ENCODE data around the gene IRF4. TPM values are rescaled to one million over a fixed set of nuclear protein-coding genes. Genes with fewer than 3 reads are reported as not detected.

The IRF4 gene
- total RNA-seq, 1 experiment from 2014 or later = 0.76 TPM

DNA sequence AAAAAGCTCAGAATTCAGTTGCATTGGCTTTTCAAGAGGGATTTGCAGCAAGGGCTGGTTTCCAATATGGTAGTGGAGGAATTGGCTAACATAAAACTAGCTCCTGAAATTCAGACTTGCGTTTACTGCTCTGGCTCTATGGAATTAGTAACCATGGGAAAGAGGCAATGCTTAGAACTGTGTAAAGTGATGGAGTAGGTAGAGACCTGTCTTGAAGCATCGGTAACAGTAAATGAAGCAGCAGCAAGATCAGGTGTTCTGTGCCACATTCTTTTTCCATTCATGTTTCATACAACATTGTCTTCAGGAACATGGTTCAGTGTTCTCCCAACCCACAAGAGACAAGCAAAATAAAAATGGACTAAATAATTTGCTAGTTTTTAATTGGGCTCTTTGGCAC, 6.5 kb downstream of the IRF4 start:
- Histone ChIP-seq H3K27me3 (replicated peaks) (peaks cover 63% of the 10 kb centered on the region), H3K4me1 (replicated peaks) (peaks cover 6% of the 10 kb centered on the region), H3K4me3 (no peak overlapping the region), H3K27ac (no peak overlapping the region), H3K36me3 (no peaks in the 10 kb centered on the region), H3K9me3 (replicated peaks) (0 out of 2 replicates have a peak, but pooled peaks cover 2% of the 10 kb centered on the region)
- DNase-seq (ENCODE audit: low read depth in 1 of 2, low spot score in 2 of 2) = no peak

DNA sequence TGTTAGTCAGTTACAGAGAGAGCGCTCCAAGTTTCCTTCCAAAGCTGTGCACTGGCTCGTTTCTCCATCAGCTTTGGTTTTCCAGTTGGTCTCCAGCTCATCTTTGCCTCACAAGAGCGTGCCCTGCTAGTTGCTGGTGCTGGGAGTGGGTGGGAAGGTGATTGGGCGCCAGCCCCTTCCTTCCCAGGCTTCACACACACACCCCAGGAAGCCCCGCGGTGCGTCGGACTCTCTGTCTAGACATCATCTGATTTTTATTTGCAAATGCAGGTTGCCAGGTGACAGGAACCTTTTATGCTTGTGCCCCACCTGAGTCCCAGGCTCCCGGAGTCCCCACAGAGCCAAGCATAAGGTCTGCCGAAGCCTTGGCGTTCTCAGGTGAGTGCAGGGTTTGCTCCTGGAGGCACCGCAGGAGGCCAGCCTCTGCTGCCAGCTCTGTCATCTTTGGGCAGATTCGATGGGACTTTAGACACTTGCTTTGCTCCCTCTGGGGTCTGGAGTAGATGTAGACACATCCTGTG, 7.1 kb downstream of the IRF4 start:
- H3K36me3 ChIP-seq = no peaks in the 10 kb centered on the region
- H3K27ac ChIP-seq = no peak overlapping the region
- peaks cover 57% of the 10 kb centered on the region for H3K27me3 ChIP-seq (replicated peaks)
- no peak for DNase-seq (ENCODE audit: low read depth in 1 of 2, low spot score in 2 of 2)
- peaks cover under 1% of the 10 kb centered on the region for H3K4me1 ChIP-seq (replicated peaks)
- H3K4me3 ChIP-seq = no peak overlapping the region
- H3K9me3 ChIP-seq (replicated peaks) = 0 out of 2 replicates have a peak, but pooled peaks cover 2% of the 10 kb centered on the region

DNA sequence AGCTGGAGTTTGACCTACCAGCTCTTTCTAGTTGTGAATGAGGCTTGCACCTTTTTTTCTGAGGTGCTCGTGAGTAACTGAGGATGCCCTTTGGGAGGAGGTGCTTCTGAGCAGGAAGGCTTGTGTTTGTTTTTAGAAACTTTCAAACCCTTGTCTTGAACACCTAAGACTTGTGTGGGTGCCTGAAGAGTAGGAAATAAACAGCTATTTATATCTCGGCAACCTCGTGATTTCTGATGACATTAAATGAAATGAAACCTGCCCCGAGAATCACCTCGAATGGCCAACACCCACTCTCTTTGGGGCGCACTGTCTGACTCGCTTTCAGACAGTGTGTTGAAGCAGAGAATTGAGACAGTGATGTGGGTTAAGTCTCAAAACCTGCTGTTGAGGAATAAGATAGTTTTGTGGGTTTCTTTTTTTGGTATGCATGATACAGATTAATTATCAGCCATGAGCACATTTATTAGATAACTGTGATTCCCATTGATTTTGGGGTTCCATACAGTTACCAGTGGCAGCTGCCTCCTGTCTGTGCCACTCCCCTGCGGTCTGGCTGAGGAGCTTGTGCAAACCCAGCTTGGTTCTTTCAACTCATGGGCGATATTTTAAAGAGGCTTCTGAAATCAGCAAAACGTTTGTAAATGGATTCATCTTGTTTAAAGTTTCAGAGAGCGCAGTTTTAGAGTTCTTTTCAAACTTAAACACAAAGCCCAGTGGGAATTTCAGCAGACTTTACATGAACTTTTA, 8.4 kb downstream of the IRF4 start:
- no peaks in the 10 kb centered on the region for H3K4me1 ChIP-seq (replicated peaks)
- 0 out of 2 replicates have a peak, but pooled peaks cover 2% of the 10 kb centered on the region for H3K9me3 ChIP-seq (replicated peaks)
- H3K27me3 ChIP-seq (replicated peaks) = peaks cover 44% of the 10 kb centered on the region

DNA sequence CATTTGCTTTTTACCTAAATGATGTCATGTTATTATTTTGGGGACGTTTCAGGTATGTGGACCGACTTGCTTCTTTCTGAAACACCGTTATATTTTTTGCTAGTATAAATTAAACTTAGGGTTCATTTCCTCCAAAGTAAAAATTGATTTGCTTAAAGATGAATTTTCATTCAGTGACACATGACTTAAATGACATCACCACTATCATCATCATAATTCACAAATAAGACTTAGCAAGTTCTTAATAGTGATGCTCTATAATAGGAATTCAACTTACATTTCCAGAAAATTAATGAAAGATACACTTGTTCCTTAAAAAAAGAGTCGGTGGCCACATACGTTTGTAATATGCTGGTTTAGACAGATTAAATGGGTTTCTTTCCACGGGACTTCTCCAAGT, 9.3 kb downstream of the IRF4 start:
- Histone ChIP-seq H3K27me3 (replicated peaks) (peaks cover 36% of the 10 kb centered on the region), H3K4me1 (replicated peaks) (no peaks in the 10 kb centered on the region), H3K36me3 (no peaks in the 10 kb centered on the region), H3K27ac (no peak overlapping the region), H3K4me3 (no peak overlapping the region), H3K9me3 (replicated peaks) (0 out of 2 replicates have a peak, but pooled peaks cover 2% of the 10 kb centered on the region)
- DNase-seq (ENCODE audit: low read depth in 1 of 2, low spot score in 2 of 2) = no peak

More for the DNA sequence above, 8.4 kb downstream of the IRF4 start:
- no peak for DNase-seq (ENCODE audit: low read depth in 1 of 2, low spot score in 2 of 2)
- H3K27ac ChIP-seq = no peak overlapping the region
- no peaks in the 10 kb centered on the region for H3K36me3 ChIP-seq
- H3K4me3 ChIP-seq = no peak overlapping the region

DNA sequence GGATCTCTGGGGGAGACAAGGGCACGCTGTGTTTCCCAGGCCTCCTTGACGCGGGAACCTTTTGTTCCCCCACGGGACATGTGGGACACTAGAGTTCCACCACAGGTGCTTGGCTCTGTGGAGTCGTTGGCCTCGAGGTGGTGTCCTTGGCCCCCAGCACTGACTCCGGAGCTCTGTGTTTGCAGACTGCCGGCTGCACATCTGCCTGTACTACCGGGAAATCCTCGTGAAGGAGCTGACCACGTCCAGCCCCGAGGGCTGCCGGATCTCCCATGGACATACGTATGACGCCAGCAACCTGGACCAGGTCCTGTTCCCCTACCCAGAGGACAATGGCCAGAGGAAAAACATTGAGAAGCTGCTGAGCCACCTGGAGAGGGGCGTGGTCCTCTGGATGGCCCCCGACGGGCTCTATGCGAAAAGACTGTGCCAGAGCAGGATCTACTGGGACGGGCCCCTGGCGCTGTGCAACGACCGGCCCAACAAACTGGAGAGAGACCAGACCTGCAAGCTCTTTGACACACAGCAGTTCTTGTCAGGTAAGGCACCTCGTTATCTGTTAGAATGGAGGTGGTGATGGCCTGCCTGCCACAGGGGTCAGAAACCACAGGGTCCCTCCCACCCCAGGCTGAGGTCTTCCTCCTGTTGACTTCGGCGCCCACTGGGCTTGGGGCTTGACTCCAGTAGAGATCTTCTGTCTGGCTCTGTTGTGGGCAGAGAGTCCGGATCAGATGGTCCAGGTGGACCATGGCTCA, 9.9 kb downstream of the IRF4 start:
- DNase-seq (ENCODE audit: low read depth in 1 of 2, low spot score in 2 of 2) = no peak
- Histone ChIP-seq H3K36me3 (no peaks in the 10 kb centered on the region), H3K4me1 (replicated peaks) (no peaks in the 10 kb centered on the region), H3K4me3 (no peak overlapping the region), H3K9me3 (replicated peaks) (0 out of 2 replicates have a peak, but pooled peaks cover 2% of the 10 kb centered on the region), H3K27me3 (replicated peaks) (peaks cover 32% of the 10 kb centered on the region), H3K27ac (no peak overlapping the region)

DNA sequence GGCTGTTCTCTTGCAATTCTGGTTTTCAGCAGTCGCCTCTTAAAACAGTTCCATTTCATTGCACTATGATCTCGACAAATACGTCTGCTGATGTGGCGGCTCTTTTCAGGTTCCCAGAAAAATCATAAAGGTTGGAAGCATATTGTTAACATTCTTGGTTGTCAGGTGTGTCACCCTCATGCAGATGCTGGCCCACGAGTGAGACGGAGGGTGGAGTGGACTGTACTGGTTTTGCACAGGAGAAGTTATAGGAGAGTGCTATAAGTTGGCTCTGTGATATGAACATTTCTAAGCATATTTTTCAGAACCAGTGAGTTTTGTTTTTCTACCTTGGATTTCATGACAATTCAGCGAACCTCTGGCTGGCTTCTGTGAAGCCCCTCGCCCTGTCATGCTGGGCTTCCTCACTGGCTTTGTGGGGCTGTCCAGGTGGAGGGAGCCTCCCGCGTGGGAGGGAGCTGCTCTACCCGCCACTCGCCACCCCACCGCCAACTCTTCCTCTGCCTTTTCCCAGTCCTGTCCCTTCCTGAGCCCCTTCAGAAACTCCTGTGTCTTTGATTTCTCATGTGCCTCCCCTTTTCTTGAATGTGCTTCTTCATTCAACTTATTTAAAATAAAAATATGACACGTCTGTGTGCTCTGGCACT, 10.6 kb downstream of the IRF4 start:
- H3K27ac ChIP-seq = no peak overlapping the region
- H3K36me3 ChIP-seq = no peaks in the 10 kb centered on the region
- 0 out of 2 replicates have a peak, but pooled peaks cover 2% of the 10 kb centered on the region for H3K9me3 ChIP-seq (replicated peaks)
- no peak overlapping the region for H3K4me3 ChIP-seq
- no peak for DNase-seq (ENCODE audit: low read depth in 1 of 2, low spot score in 2 of 2)
- H3K27me3 ChIP-seq (replicated peaks) = peaks cover 31% of the 10 kb centered on the region
- H3K4me1 ChIP-seq (replicated peaks) = no peaks in the 10 kb centered on the region

DNA sequence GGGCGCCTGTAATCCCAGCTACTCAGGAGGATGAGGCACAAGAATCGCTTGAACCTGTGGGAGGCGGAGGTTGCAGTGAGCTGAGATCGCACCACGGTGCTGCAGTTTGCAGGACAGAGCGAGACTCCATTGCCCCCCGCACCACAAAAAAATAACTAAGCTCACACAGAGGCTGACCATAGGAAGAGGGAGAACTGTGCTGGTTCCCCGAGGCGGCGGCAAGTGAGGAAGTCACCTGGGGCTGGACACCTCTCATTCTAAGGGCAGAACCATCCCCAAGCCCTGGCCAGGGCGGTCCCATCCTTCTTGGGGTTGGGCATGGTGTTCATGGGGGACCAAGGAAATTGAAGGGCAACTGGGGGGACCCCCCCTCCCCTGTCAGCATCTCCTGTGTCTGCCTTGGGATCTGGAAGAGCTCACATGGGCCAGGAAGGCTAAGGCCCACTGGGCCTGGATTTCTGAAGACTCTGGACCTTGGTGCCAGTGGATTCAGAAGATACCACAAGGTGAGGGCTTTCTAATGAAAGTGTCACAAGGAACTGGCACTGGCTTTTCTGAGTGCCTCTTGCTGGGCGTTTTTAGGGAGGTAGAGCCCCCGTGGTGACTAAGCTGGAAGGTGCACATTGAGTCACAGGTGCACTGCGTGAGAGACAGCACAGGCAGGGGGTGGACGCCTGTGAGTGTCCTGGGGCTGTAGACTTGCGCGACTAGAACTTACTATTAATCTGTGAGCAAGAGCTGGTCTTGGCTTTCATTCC, 11.5 kb downstream of the IRF4 start:
- Histone ChIP-seq H3K9me3 (replicated peaks) (0 out of 2 replicates have a peak, but pooled peaks cover under 1% of the 10 kb centered on the region), H3K4me1 (replicated peaks) (no peaks in the 10 kb centered on the region), H3K36me3 (no peaks in the 10 kb centered on the region), H3K27me3 (replicated peaks) (peaks cover 26% of the 10 kb centered on the region), H3K27ac (no peak overlapping the region), H3K4me3 (no peak overlapping the region)
- no peak for DNase-seq (ENCODE audit: low read depth in 1 of 2, low spot score in 2 of 2)

DNA sequence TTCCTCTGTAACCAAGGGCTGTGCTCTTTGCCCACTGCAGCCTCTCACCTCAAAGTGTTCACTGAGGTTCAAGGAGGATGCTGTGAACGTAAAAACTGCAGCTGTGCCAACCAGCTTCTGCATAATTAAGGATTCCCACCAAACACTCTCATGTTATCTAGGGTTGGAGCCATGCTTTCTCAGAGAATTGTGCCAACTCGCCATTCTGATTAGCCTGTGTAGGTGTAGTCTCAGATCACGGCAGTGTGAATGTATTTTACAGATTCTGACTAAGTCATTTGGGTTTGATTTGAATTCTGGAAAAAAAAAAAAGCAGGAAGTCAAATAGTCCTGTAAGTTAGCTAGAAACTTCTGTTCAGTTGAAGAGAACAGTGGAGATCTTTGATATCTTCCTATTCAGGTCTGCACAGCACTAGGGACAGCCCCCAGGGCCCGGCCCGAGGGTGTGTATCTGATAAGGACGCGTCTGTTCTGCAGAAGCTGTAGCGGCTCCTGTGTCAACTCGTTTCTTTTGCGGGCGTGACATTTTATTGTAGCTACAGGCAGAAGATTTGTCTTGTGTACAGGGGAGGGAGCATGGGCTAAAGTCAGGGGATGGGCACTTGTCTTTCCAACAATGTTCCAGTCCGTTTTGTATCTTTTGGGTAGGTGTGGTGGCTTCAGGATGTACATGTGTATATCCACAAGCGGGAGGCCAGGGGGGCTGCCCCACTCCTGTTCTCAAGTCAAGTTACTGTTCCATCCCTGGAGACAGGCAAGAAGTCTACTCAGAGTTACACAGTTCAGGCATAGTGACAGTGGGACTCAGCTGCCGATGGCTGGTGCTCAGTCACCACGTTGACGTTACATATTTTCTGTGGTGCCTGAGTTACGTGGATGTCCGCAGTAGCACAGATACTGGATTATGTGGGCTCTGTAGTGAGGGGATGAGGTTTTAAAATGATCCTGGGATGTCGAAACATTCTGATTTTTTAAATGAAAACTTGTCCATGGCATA, 12.4 kb downstream of the IRF4 start:
- DNase-seq (ENCODE audit: low read depth in 1 of 2, low spot score in 2 of 2) = no peak
- no peak overlapping the region for H3K27ac ChIP-seq
- no peaks in the 10 kb centered on the region for H3K9me3 ChIP-seq (replicated peaks)

DNA sequence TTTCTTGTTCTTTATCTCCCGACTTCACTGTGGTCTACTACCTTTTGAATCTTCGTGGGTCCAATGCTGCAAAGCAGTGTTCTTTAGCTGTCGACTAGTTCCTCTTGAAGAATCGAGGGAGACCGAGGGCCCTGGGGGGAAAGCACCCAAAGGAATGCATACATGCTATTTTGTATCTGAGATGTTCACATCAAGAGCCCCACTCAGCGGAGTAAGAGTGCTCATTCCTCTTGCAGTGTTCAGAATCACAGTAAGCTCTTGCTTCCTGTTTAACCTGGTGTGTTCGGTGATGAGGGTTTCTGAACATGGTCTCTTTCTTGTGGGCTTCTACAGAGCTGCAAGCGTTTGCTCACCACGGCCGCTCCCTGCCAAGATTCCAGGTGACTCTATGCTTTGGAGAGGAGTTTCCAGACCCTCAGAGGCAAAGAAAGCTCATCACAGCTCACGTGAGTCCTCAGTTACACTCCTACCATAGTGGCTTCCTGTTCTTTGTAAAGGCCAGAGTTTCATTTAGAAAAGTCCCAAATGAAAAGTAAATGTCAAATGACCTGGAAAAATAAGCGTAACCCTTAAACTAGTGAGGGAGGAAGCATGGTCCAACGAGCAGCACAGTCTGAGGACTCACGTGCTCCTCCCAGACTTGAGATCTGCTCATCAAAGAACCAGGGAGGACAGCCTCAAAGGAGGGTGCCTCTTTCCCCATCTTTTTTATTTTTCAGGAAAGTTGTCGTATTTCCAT, 13.3 kb downstream of the IRF4 start:
- Histone ChIP-seq H3K27me3 (replicated peaks) (peaks cover 13% of the 10 kb centered on the region), H3K36me3 (no peaks in the 10 kb centered on the region), H3K4me3 (no peak overlapping the region), H3K9me3 (replicated peaks) (no peaks in the 10 kb centered on the region), H3K4me1 (replicated peaks) (peaks cover 4% of the 10 kb centered on the region; the same call in 1 of the 2 replicates), H3K27ac (no peak overlapping the region)
- no peak for DNase-seq (ENCODE audit: low read depth in 1 of 2, low spot score in 2 of 2)

More for the DNA sequence above, 12.4 kb downstream of the IRF4 start:
- no peak overlapping the region for H3K4me3 ChIP-seq
- H3K4me1 ChIP-seq (replicated peaks) = peaks cover 4% of the 10 kb centered on the region; the same call in 1 of the 2 replicates
- peaks cover 17% of the 10 kb centered on the region for H3K27me3 ChIP-seq (replicated peaks)
- no peaks in the 10 kb centered on the region for H3K36me3 ChIP-seq

DNA sequence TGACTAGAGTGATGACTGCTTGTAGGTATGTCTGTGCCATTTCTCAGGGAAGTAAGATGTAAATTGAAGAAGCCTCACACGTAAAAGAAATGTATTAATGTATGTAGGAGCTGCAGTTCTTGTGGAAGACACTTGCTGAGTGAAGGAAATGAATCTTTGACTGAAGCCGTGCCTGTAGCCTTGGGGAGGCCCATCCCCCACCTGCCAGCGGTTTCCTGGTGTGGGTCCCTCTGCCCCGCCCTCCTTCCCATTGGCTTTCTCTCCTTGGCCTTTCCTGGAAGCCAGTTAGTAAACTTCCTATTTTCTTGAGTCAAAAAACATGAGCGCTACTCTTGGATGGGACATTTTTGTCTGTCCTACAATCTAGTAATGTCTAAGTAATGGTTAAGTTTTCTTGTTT, 16.6 kb downstream of the IRF4 start:
- Histone ChIP-seq H3K9me3 (replicated peaks) (no peaks in the 10 kb centered on the region), H3K27me3 (replicated peaks) (peaks cover 9% of the 10 kb centered on the region; the same call in 1 of the 2 replicates), H3K4me1 (replicated peaks) (peaks cover 4% of the 10 kb centered on the region; the same call in 1 of the 2 replicates), H3K36me3 (no peaks in the 10 kb centered on the region), H3K27ac (no peak overlapping the region), H3K4me3 (no peak overlapping the region)
- no peak for DNase-seq (ENCODE audit: low read depth in 1 of 2, low spot score in 2 of 2)

DNA sequence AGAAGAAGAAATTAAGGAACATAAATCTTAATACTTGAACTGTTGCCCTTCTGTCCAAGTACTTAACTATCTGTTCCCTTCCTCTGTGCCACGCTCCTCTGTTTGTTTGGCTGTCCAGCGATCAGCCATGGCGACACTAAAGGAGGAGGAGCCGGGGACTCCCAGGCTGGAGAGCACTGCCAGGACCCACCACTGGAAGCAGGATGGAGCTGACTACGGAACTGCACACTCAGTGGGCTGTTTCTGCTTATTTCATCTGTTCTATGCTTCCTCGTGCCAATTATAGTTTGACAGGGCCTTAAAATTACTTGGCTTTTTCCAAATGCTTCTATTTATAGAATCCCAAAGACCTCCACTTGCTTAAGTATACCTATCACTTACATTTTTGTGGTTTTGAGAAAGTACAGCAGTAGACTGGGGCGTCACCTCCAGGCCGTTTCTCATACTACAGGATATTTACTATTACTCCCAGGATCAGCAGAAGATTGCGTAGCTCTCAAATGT, 17.1 kb downstream of the IRF4 start:
- DNase-seq (ENCODE audit: low read depth in 1 of 2, low spot score in 2 of 2) = peak; percentile 54 to 67
- Histone ChIP-seq H3K27me3 (replicated peaks) (peaks cover 14% of the 10 kb centered on the region; the same call in 1 of the 2 replicates), H3K4me1 (replicated peaks) (peaks cover 4% of the 10 kb centered on the region; the same call in 1 of the 2 replicates), H3K36me3 (no peaks in the 10 kb centered on the region), H3K27ac (no peak overlapping the region), H3K4me3 (no peak overlapping the region), H3K9me3 (replicated peaks) (no peaks in the 10 kb centered on the region)

All from SJSA1 (cell line).